GM15510 (cell line): Measurements from ENCODE around the gene C9orf78.

Experiments
- POLR2A ChIP-seq: IDR thresholded peaks from 3 replicates; pipeline ENCODE4 v1.6.1; 2011; ENCODE audit warnings: borderline replicate concordance; ENCODE audit not compliant: insufficient read length; ENCODE audit errors: extremely low read depth

Gene C9orf78

GRCh38 chr9:129783516-129784361, 51.3 kb downstream of the C9orf78 start:
- no peak for TF ChIP-seq POLR2A

DNA sequence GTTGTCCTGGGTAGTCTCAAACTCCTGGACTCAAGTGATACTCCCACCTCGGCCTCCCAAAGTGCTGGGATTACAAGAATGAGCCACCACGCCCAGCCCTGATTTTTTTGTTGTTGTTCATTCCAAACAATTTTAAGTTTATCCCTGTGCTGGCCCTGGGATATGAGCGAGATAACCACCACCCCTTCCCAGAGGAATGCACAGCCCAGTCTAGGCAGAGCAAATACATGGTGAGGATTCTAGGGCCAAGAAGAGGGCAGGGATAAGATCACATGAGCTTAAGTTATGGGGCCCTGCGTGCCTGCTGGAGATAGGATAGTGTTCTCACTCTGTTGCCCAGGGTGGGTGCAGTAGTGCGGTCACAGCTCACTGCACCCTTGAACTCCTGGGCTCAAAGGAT, 53.1 kb downstream of the C9orf78 start:
- TF ChIP-seq POLR2A: no peak

DNA sequence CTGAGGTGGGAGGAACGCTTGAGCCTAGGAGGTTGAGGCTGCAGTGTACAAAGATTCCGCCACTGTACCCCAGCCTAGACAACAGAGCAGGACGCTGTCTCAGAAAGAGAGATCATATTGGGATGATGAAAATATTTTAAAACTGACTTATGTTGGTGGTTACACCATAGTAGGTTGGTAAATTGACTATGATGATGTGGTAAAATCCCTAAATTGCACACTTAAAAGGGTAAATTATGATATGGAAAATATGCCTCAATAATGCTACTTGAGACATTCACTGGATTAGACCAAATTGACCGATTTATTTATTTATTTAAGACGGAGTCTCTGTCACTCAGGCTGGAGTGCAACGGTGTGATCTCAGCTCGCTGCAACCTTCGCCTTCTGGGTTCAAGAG, 53.9 kb downstream of the C9orf78 start:
- TF ChIP-seq POLR2A: no peak

DNA sequence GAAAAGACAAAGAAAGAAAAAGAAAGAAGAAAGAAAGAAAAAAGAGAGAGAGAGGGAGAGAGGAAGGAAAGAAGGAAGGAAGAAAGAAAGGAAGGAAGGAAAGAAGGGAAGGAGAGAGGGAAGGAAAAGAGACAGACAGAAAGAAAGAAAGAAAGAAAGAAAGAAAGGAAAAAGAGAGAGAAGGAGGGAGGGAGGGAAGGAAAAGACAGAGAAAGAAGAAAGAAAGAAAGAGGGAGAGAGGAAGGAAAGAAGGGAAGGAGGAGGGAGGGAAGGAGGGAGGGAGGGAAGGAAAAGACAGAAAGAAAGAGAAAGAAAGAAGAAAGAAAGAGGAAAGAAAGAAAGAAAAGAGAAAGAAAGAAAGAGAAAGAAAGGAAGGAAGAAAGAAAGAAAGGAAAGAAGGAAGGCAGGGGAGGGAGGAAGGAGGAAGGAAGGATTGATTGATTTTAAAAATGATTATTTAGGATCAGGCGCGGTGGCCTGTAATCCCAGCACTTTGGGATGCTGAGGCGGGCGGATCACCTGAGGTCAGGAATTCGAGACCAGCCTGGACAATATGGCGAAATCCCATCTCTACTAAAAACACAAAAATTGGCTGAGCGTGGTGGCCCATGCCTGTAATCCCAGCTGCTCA, 55.4 kb downstream of the C9orf78 start:
- no peak for TF ChIP-seq POLR2A

- TF ChIP-seq POLR2A: no peak
Measured at GRCh38 chr9:129778469-129778868, 56.6 kb downstream of the C9orf78 start.

GRCh38 chr9:129777769-129778130, 57.3 kb downstream of the C9orf78 start:
- no peak for TF ChIP-seq POLR2A
